ENCODE measurements around the gene PHF24. TPM values are rescaled to one million over a fixed set of nuclear protein-coding genes. Genes with fewer than 3 reads are reported as not detected.

The PHF24 gene
- total and polyA plus RNA-seq, 10 of the 15 experiments (the other 5 are each of a cell fraction or from before 2014, with no cell fraction given): 0.02 to 0.04 TPM; not detected in 8

DNA sequence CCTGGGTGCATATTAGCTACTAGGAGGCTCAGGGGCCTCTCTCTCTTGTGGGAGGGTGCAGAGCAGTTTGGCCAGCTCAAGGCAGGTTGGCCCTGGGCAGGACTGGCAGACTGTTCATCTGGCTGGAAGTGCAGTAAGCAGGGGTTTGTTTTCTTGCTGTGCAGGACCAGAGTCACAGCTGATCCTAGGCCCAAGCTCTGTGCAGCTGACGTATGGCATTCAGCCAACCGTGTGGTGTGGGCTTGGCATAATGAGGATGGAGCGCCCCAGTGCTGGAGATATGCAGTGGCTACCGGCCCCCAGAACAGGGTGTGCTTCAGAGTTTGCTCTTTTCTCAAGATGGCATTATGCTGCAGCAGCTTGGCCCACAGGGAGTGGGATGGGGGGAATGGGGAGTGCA lies 31.0 kb upstream of the PHF24 start:
- 68% methylated on average over 4 of the region's 4 CpGs for WGBS (ENCODE audit: insufficient coverage, insufficient replicate concordance, low lambda C conversion rate, missing lambda C conversion rate)
- Histone ChIP-seq H3K9ac (ENCODE audit: control insufficient read depth, insufficient read depth, low read length) (no peak overlapping the region), H4K20me1 (ENCODE audit: control insufficient read depth, insufficient read depth) (no peaks in the 10 kb centered on the region), H3K4me3 (no peak overlapping the region), H3K36me3 (ENCODE audit: control insufficient read depth in 2 of 2, insufficient read depth in 2 of 2, low read length in 1 of 2) (no peaks in the 10 kb centered on the region), H3K79me2 (ENCODE audit: control insufficient read depth, insufficient read depth, low read length) (no peaks in the 10 kb centered on the region), H3K27me3 (replicated peaks in 1 of 2; ENCODE audit: control insufficient read depth in 2 of 2, insufficient read depth in 2 of 2, low read length in 1 of 2) (no peaks in the 10 kb centered on the region), H3K9me3 (replicated peaks; ENCODE audit: control insufficient read depth, insufficient read depth, low read length) (no peaks in the 10 kb centered on the region; the same call in 2 of the 3 replicates), H3K4me2 (ENCODE audit: control insufficient read depth, insufficient read depth) (no peak overlapping the region), H3K27ac (ENCODE audit: control insufficient read depth, insufficient read depth) (no peak overlapping the region), H3K4me1 (ENCODE audit: control insufficient read depth, insufficient read depth, low read length) (no peaks in the 10 kb centered on the region), H2AFZ (ENCODE audit: control insufficient read depth, low read depth, low read length) (no peak overlapping the region)
- ChIA-PET POLR2A (no interaction called here), SMC1A (ENCODE audit: uncharacterized antibody, unreplicated experiment) (no interaction called here), CTCF (interaction anchor here (1.1 kb wide), 1 partner anchor 27 kb away, joined by 3 read pairs; no protein-coding TSS in a partner anchor), RAD21 (ENCODE audit: unreplicated experiment) (no interaction called here)
- DNase-seq (ENCODE audit: low read depth, low spot score) (no peak), ATAC-seq (no peak), FAIRE-seq (no peak)
- in situ Hi-C loops (cut with MboI) (no loop called here), intact Hi-C loops (cut with micrococcal nuclease; ENCODE audit: unreplicated experiment) (no loop called here)
- TF ChIP-seq ATF7 (IDR thresholded peaks at IDR 0.05; ENCODE audit: low read depth): no peak
- TF ChIP-seq, protein P1, sequence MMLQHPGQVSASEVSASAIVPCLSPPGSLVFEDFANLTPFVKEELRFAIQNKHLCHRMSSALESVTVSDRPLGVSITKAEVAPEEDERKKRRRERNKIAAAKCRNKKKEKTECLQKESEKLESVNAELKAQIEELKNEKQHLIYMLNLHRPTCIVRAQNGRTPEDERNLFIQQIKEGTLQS (IDR thresholded peaks at IDR 0.05; ENCODE audit: borderline replicate concordance, extremely low read depth, low read depth, low read length): no peak
- TF ChIP-seq RBBP5 (conservative IDR thresholded peaks at IDR 0.05): no peak
- no peak for TF ChIP-seq ZNF217 (IDR thresholded peaks at IDR 0.05)
- no peak for TF ChIP-seq BMI1 (IDR thresholded peaks at IDR 0.05; ENCODE audit: borderline replicate concordance)
- no peak for TF ChIP-seq PAX5 (IDR thresholded peaks at IDR 0.05; ENCODE audit: borderline replicate concordance, low read depth, low read length)
- TF ChIP-seq NFIC (IDR thresholded peaks at IDR 0.05; ENCODE audit: low read depth, low read length): no peak
- BruUV-seq (replicated peaks): no TSS peak

DNA sequence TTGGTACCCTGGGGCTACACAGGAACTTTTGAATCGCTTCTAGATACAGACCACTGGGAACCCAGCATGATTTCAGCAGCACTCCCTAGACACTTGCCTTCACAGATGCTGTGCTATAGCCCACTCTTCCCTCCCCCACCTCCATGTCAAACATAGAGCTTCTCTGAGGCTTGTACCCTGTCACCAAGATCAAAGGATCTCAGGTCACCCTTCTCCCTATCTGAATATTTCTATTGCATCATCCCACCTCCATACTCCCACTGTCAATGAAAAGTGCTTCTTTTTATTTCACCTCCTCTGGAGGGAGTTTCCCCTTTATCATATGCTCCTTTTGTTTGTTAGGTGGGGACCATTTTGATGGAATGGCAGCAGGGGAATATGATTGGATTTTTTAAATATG lies 29.2 kb upstream of the PHF24 start:
- Histone ChIP-seq H3K9me3 (replicated peaks; ENCODE audit: control insufficient read depth, insufficient read depth, low read length) (no peaks in the 10 kb centered on the region; the same call in 2 of the 3 replicates), H2AFZ (ENCODE audit: control insufficient read depth, low read depth, low read length) (no peak overlapping the region), H3K27ac (ENCODE audit: control insufficient read depth, insufficient read depth) (no peak overlapping the region), H3K36me3 (ENCODE audit: control insufficient read depth in 2 of 2, insufficient read depth in 2 of 2, low read length in 1 of 2) (no peaks in the 10 kb centered on the region), H3K4me1 (ENCODE audit: control insufficient read depth, insufficient read depth, low read length) (no peaks in the 10 kb centered on the region), H3K27me3 (replicated peaks in 1 of 2; ENCODE audit: control insufficient read depth in 2 of 2, insufficient read depth in 2 of 2, low read length in 1 of 2) (no peaks in the 10 kb centered on the region), H3K4me2 (ENCODE audit: control insufficient read depth, insufficient read depth) (no peak overlapping the region), H3K9ac (ENCODE audit: control insufficient read depth, insufficient read depth, low read length) (no peak overlapping the region), H3K79me2 (ENCODE audit: control insufficient read depth, insufficient read depth, low read length) (no peaks in the 10 kb centered on the region), H3K4me3 (no peak overlapping the region), H4K20me1 (ENCODE audit: control insufficient read depth, insufficient read depth) (no peaks in the 10 kb centered on the region)
- no TSS peak for BruUV-seq (replicated peaks)
- POLR2A ChIA-PET: no interaction called here
- SMC1A ChIA-PET (ENCODE audit: uncharacterized antibody, unreplicated experiment): no interaction called here
- no peak for FAIRE-seq
- RAD21 ChIA-PET (ENCODE audit: unreplicated experiment): interaction anchor here (1.0 kb wide), 2 partner anchors 29 to 122 kb away, joined by 3 to 4 read pairs; no protein-coding TSS in a partner anchor
- CTCF ChIA-PET: interaction anchor here (0.9 to 1.5 kb wide), 8 partner anchors 8 to 527 kb away, joined by 3 to 6 read pairs (median 4); no protein-coding TSS in a partner anchor
- no peak for ATAC-seq
- intact Hi-C loops (cut with micrococcal nuclease; ENCODE audit: unreplicated experiment) (no loop called here), in situ Hi-C loops (cut with MboI) (no loop called here)
- no peak for DNase-seq (ENCODE audit: low read depth, low spot score)
- 88% methylated on average over 1 of the region's 1 CpG for WGBS (ENCODE audit: insufficient coverage, insufficient replicate concordance, low lambda C conversion rate, missing lambda C conversion rate)
- TF ChIP-seq MTA3 (IDR thresholded peaks at IDR 0.05; ENCODE audit: borderline replicate concordance, low read length) (no peak), MTA2 (IDR thresholded peaks at IDR 0.05; ENCODE audit: low read depth) (no peak), MYB (IDR thresholded peaks at IDR 0.05; ENCODE audit: borderline replicate concordance, low read depth, low read length) (no peak), ZNF274 (IDR thresholded peaks at IDR 0.05; ENCODE audit: insufficient read depth, insufficient read length) (no peak)
- TF ChIP-seq, protein P2, sequence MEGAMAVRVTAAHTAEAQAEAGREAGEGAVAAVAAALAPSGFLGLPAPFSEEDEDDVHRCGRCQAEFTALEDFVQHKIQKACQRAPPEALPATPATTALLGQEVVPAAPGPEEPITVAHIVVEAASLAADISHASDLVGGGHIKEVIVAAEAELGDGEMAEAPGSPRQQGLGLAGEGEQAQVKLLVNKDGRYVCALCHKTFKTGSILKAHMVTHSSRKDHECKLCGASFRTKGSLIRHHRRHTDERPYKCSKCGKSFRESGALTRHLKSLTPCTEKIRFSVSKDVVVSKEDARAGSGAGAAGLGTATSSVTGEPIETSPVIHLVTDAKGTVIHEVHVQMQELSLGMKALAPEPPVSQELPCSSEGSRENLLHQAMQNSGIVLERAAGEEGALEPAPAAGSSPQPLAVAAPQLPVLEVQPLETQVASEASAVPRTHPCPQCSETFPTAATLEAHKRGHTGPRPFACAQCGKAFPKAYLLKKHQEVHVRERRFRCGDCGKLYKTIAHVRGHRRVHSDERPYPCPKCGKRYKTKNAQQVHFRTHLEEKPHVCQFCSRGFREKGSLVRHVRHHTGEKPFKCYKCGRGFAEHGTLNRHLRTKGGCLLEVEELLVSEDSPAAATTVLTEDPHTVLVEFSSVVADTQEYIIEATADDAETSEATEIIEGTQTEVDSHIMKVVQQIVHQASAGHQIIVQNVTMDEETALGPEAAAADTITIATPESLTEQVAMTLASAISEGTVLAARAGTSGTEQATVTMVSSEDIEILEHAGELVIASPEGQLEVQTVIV (IDR thresholded peaks at IDR 0.05; ENCODE audit: borderline replicate concordance, partially characterized antibody): no peak
- TF ChIP-seq, protein P3, sequence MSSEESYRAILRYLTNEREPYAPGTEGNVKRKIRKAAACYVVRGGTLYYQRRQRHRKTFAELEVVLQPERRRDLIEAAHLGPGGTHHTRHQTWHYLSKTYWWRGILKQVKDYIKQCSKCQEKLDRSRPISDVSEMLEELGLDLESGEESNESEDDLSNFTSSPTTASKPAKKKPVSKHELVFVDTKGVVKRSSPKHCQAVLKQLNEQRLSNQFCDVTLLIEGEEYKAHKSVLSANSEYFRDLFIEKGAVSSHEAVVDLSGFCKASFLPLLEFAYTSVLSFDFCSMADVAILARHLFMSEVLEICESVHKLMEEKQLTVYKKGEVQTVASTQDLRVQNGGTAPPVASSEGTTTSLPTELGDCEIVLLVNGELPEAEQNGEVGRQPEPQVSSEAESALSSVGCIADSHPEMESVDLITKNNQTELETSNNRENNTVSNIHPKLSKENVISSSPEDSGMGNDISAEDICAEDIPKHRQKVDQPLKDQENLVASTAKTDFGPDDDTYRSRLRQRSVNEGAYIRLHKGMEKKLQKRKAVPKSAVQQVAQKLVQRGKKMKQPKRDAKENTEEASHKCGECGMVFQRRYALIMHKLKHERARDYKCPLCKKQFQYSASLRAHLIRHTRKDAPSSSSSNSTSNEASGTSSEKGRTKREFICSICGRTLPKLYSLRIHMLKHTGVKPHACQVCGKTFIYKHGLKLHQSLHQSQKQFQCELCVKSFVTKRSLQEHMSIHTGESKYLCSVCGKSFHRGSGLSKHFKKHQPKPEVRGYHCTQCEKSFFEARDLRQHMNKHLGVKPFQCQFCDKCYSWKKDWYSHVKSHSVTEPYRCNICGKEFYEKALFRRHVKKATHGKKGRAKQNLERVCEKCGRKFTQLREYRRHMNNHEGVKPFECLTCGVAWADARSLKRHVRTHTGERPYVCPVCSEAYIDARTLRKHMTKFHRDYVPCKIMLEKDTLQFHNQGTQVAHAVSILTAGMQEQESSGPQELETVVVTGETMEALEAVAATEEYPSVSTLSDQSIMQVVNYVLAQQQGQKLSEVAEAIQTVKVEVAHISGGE (CRISPR knock-in tag; IDR thresholded peaks at IDR 0.05): no peak
